Loucy (cell line): Measurements from ENCODE around the gene USP47.

Experiments used
- EZH2phosphoT487 ChIP-seq: fragments of 200-600 bp; IDR thresholded peaks from 2 replicates; pipeline ENCODE4 v1.6.1; 2018; ENCODE audit warnings: antibody characterized with exemption, mild to moderate bottlenecking, moderate library complexity, borderline replicate concordance
- TF ChIP-seq, protein P1 (sequence below): fragments of 200-600 bp; sonication (generic); conservative IDR thresholded peaks from 2 replicates; pipeline ENCODE4 v1.5.1; 2014; ENCODE audit warnings: mild to moderate bottlenecking, antibody characterized with exemption, low read length

DNA sequence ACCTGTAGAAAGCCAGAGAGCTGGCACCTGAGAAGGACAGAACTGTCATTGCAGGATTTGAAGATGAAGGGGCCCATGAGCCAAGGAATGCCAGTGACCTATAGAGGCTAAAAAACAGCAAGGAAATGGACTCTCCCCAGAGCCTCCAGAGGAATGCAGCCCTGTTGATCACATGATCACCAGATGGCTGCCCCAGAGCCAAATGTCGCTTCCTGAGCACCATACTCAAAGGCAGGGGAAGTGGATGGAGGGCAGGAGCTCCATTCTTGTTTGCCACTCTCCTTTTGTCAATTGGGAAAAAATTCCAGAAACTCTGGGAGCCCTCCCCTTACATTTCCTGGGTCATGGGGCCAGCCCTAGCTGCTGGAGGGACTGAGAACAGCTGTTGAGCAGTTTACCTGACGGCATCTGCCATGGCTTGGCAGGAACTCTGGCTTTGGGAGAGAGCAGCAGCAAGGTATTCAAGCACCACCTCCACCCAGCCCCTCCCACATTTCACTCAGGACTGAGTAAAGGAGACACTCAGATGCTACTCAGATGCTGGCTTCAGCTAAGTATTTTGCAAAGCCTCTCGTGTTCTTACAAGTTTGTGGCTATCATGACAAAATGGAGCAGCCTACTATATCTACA is 119.7 kb downstream of the USP47 start:
- TF ChIP-seq, protein P1, sequence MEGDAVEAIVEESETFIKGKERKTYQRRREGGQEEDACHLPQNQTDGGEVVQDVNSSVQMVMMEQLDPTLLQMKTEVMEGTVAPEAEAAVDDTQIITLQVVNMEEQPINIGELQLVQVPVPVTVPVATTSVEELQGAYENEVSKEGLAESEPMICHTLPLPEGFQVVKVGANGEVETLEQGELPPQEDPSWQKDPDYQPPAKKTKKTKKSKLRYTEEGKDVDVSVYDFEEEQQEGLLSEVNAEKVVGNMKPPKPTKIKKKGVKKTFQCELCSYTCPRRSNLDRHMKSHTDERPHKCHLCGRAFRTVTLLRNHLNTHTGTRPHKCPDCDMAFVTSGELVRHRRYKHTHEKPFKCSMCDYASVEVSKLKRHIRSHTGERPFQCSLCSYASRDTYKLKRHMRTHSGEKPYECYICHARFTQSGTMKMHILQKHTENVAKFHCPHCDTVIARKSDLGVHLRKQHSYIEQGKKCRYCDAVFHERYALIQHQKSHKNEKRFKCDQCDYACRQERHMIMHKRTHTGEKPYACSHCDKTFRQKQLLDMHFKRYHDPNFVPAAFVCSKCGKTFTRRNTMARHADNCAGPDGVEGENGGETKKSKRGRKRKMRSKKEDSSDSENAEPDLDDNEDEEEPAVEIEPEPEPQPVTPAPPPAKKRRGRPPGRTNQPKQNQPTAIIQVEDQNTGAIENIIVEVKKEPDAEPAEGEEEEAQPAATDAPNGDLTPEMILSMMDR, result no peak
- no peak for TF ChIP-seq EZH2phosphoT487
